MM.1S (cell line): ENCODE results near the gene ARF3.
A peak's percentile ranks its signal among the peaks of the same experiment; 100 is the strongest.
"Not testable (repeated sequence)": the region's sequence is repeated elsewhere in the genome, so short reads cannot be mapped to it uniquely, and the experiment has no call there.

Experiments
- DNase-seq: peaks from one replicate; pipeline ENCODE4 v3.0.0-alpha.2; 2015
- H2AFZ ChIP-seq: fragments of 300-600 bp; sonication (generic); 2 replicates; pipeline ENCODE4 v1.6.0; 2016; ENCODE audit warnings: antibody characterized with exemption, low read length
- H3F3A ChIP-seq: fragments of 300-600 bp; sonication (generic); 2 replicates; pipeline ENCODE4 v1.6.1; 2016; ENCODE audit warnings: mild to moderate bottlenecking, antibody characterized with exemption, low read length, moderate library complexity, mixed read lengths; ENCODE audit not compliant: insufficient read depth
- H3K27ac ChIP-seq: fragments of 300-600 bp; sonication (generic); 2 replicates; pipeline ENCODE4 v1.5.1; 2016; ENCODE audit warnings: mild to moderate bottlenecking, low read length
- H3K27me3 ChIP-seq: fragments of 300-600 bp; sonication (generic); replicated peaks from 2 replicates; pipeline ENCODE4 v1.6.0; 2016; ENCODE audit warnings: low read length; ENCODE audit not compliant: insufficient read depth
- H3K36me3 ChIP-seq: fragments of 300-600 bp; sonication (generic); replicated peaks from 2 replicates; pipeline ENCODE4 v1.6.1; 2016; ENCODE audit warnings: mild to moderate bottlenecking, low read length, mixed read lengths; ENCODE audit not compliant: insufficient read depth
- H3K4me1 ChIP-seq: fragments of 300-600 bp; sonication (generic); 2 replicates; pipeline ENCODE4 v1.6.1; 2016; ENCODE audit warnings: low read length, mixed read lengths
- H3K4me2 ChIP-seq: fragments of 300-600 bp; sonication (generic); 2 replicates; pipeline ENCODE4 v1.6.0; 2016; ENCODE audit warnings: low read depth, low read length
- H3K4me3 ChIP-seq: fragments of 300-600 bp; sonication (generic); 2 replicates; pipeline ENCODE4 v1.5.1; 2016; ENCODE audit warnings: low read length, mixed read lengths
- H3K79me2 ChIP-seq: fragments of 300-600 bp; sonication (generic); 2 replicates; pipeline ENCODE4 v1.6.1; 2016; ENCODE audit warnings: mixed run types, low read length, mixed read lengths
- H3K9ac ChIP-seq: fragments of 300-600 bp; sonication (generic); 2 replicates; pipeline ENCODE4 v1.6.1; 2016; ENCODE audit warnings: low read length, mixed read lengths
- H3K9me2 ChIP-seq: fragments of 300-600 bp; sonication (generic); replicated peaks from 2 replicates; pipeline ENCODE4 v1.6.1; 2016; ENCODE audit warnings: mild to moderate bottlenecking, low read length, mixed read lengths; ENCODE audit not compliant: insufficient read depth
- H3K9me3 ChIP-seq: fragments of 300-600 bp; sonication (generic); replicated peaks from 2 replicates; pipeline ENCODE4 v1.6.1; 2016; ENCODE audit warnings: mild to moderate bottlenecking, low read length, mixed read lengths; ENCODE audit not compliant: insufficient read depth
- H4K20me1 ChIP-seq: fragments of 300-600 bp; sonication (generic); 2 replicates; pipeline ENCODE4 v1.6.1; 2016; ENCODE audit warnings: mild to moderate bottlenecking, low read length, moderate library complexity, mixed read lengths; ENCODE audit not compliant: insufficient read depth
- EZH2 ChIP-seq: fragments of 300-600 bp; sonication (generic); optimal IDR thresholded peaks from 2 replicates; pipeline ENCODE3; 2017; ENCODE audit warnings: low read depth, mild to moderate bottlenecking, antibody characterized with exemption, low read length, mixed read lengths
- EZH2phosphoT487 ChIP-seq: fragments of 300-600 bp; sonication (generic); IDR thresholded peaks from 2 replicates; pipeline ENCODE4 v1.6.1; 2018; ENCODE audit warnings: antibody characterized with exemption, low read length
- TF ChIP-seq, protein P1 (sequence below): fragments of 300-600 bp; sonication (generic); IDR thresholded peaks from 2 replicates; pipeline ENCODE4 v1.5.1; 2016; ENCODE audit warnings: antibody characterized with exemption, low read length, mixed read lengths

Gene ARF3

GRCh38 chr12:48923117-48923516, 34.2 kb downstream of the ARF3 start:
- no peak for TF ChIP-seq EZH2
- TF ChIP-seq EZH2phosphoT487, result no peak
- TF ChIP-seq, protein P1, sequence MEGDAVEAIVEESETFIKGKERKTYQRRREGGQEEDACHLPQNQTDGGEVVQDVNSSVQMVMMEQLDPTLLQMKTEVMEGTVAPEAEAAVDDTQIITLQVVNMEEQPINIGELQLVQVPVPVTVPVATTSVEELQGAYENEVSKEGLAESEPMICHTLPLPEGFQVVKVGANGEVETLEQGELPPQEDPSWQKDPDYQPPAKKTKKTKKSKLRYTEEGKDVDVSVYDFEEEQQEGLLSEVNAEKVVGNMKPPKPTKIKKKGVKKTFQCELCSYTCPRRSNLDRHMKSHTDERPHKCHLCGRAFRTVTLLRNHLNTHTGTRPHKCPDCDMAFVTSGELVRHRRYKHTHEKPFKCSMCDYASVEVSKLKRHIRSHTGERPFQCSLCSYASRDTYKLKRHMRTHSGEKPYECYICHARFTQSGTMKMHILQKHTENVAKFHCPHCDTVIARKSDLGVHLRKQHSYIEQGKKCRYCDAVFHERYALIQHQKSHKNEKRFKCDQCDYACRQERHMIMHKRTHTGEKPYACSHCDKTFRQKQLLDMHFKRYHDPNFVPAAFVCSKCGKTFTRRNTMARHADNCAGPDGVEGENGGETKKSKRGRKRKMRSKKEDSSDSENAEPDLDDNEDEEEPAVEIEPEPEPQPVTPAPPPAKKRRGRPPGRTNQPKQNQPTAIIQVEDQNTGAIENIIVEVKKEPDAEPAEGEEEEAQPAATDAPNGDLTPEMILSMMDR, result no peak

DNA sequence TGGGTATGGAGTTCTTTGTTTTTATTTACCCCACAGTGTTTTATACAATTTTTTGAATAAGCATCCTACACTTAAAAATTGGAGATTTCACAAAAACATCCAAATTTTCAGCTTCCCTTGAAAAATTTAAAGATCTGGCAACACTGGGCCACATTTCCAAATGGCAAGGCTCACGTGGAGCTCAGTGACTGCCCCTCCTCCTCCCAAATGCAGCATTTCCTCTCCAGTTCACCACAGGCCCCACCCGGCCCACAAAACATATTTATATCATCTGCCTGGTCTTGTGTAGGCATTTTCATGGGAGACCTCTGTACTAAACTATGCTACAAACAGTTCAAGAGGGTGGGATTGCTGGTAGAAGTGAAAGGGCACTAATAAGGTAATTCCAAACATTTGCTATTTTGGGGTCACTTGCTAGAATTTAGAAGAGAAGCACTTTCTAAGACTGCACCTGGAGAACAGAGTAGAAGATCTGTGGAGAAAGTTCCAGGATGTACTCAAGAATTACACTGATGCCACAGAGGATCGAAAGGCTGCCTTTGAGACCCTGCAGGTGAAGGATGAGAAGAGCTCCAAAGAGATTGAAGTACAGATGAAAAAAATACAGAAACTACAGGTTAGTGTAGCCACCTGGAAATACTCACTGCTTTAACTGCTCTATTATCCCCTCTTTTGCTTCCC, 39.3 kb downstream of the ARF3 start:
- Histone ChIP-seq H2AFZ (peak overlapping the region; percentile 25), H3K79me2 (no peaks in the 10 kb centered on the region)

More at GRCh38 chr12:48923117-48923516, 34.2 kb downstream of the ARF3 start:
- H3K36me3 ChIP-seq, result no peaks in the 10 kb centered on the region
- H3K4me2 ChIP-seq, result no peak overlapping the region
- no peaks in the 10 kb centered on the region for H3K9me3 ChIP-seq
- no peak overlapping the region for H2AFZ ChIP-seq
- 0 out of 2 replicates have a peak, but pooled peaks cover 8% of the 10 kb centered on the region for H3F3A ChIP-seq
- H3K27me3 ChIP-seq, result no peaks in the 10 kb centered on the region
- H3K9ac ChIP-seq, result no peak overlapping the region
- no peak for DNase-seq
- H3K9me2 ChIP-seq, result no peaks in the 10 kb centered on the region
- no peaks in the 10 kb centered on the region for H4K20me1 ChIP-seq
- peaks cover 11% of the 10 kb centered on the region for H3K4me1 ChIP-seq
- no peak overlapping the region for H3K27ac ChIP-seq
- H3K4me3 ChIP-seq, result no peak overlapping the region
- H3K79me2 ChIP-seq, result peaks cover 15% of the 10 kb centered on the region

GRCh38 chr12:48910196-48910595, 47.1 kb downstream of the ARF3 start:
- H3K9me3 ChIP-seq, result no peaks in the 10 kb centered on the region
- H2AFZ ChIP-seq, result no peak overlapping the region

More for the DNA sequence above, 39.3 kb downstream of the ARF3 start:
- H3K4me2 ChIP-seq, result peak overlapping the region; percentile 35
- no peaks in the 10 kb centered on the region for H3K27me3 ChIP-seq
- no peaks in the 10 kb centered on the region for H4K20me1 ChIP-seq
- no peaks in the 10 kb centered on the region for H3K9me2 ChIP-seq
- H3K9ac ChIP-seq, result no peak overlapping the region
- no peak overlapping the region for H3K4me3 ChIP-seq
- TF ChIP-seq, protein P1, result no peak
- no peak for TF ChIP-seq EZH2phosphoT487
- TF ChIP-seq EZH2, result no peak
- H3K27ac ChIP-seq, result peak overlapping the region; percentile 11; the same call in 1 of the 2 replicates
- H3K36me3 ChIP-seq, result no peaks in the 10 kb centered on the region
- no peaks in the 10 kb centered on the region for H3K9me3 ChIP-seq
- H3K4me1 ChIP-seq, result peaks cover 15% of the 10 kb centered on the region
- H3F3A ChIP-seq, result peaks cover 9% of the 10 kb centered on the region; the same call in 1 of the 2 replicates
- peak; percentile 38 for DNase-seq

GRCh38 chr12:48909698-48910097, 47.6 kb downstream of the ARF3 start:
- not testable (repeated sequence) for H3K36me3 ChIP-seq, H2AFZ ChIP-seq, H3K9me3 ChIP-seq, DNase-seq, H3K9me2 ChIP-seq, H3F3A ChIP-seq, H3K4me1 ChIP-seq, H3K9ac ChIP-seq, H3K79me2 ChIP-seq, H3K27ac ChIP-seq, H4K20me1 ChIP-seq, H3K4me2 ChIP-seq, H3K4me3 ChIP-seq, H3K27me3 ChIP-seq

More at GRCh38 chr12:48910196-48910595, 47.1 kb downstream of the ARF3 start:
- TF ChIP-seq EZH2, result no peak
- TF ChIP-seq, protein P1, result no peak
- no peak for TF ChIP-seq EZH2phosphoT487
- Histone ChIP-seq H3K4me1 (no peaks in the 10 kb centered on the region), H3K79me2 (no peaks in the 10 kb centered on the region), H3K27me3 (0 out of 2 replicates have a peak, but pooled peaks cover 4% of the 10 kb centered on the region), H4K20me1 (no peaks in the 10 kb centered on the region), H3K4me3 (no peak overlapping the region), H3K9me2 (no peaks in the 10 kb centered on the region), H3F3A (no peaks in the 10 kb centered on the region), H3K27ac (no peak overlapping the region), H3K9ac (no peak overlapping the region), H3K4me2 (no peak overlapping the region), H3K36me3 (no peaks in the 10 kb centered on the region)
- DNase-seq, result no peak
